DMS53 treated with DMSO at 0.1 percent for 48 hours (cell line): ENCODE results near the gene SYCP3.

Experiments
- DNase-seq: peaks from one replicate; lab custom pipeline; 2025; ENCODE audit not compliant: unreplicated experiment; lab: John Stamatoyannopoulos, UW

SYCP3 gene

DNA sequence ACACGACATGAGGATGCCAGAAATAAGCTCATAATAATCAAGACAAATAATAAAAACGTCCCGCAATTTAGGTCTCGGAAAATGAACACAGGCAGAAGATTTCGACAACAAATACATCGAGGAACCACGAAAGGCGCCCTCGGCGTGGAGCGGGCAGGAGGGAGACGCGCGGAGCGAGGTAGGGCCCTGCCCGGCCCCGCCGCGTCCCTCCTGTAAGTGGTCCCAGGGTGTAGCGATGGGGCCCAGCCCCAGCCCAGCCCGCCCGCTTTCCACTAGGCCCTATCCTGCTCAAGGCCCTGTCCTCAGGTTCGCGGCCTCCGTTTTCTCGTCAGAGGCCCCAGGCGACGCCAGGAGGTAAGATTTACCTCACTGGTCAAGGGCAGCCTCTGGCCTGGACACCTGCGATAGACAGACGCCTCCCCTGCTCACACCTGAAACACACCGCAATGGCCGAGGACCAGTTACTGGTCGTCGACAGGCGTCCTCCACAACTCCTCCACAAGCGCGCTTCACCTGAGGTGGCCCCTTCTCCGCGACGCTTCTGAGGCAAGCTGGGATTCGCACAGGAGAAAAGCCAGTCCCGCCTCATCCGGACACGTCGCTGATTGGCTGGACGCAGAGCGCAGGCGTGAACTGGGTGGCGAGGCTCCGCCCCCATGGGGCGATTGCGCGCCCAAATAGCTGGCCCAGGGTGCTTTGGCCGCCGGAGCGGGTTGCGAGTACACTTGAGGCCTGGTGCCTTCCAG is at the start of gene SYCP3:
Gene SYCP3, minus strand, starts transcription at position 543 of the 746 bp plus-strand sequence. CDS start 1,527 bp downstream, outside the sequence.
- no peak for DNase-seq

DNA sequence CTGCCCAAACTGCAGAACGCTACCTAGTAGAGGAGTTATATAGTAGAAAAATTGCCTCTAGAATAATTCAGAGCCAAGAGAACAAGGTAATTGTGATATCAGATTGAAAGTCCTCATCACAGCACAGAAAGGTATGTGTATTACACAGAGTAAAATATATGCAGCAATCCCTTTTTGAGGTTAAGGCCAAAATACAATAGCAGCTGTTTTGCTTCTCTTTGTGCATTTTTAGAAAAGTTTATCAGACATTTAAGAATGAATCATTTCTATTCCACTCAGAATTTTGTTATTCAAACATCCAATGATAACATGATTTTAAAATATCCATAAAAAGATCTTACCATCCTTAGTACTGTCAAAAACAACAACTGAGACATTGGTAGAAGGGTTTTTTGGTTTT is 46.4 kb upstream of the SYCP3 start:
- no peak for DNase-seq

DNA sequence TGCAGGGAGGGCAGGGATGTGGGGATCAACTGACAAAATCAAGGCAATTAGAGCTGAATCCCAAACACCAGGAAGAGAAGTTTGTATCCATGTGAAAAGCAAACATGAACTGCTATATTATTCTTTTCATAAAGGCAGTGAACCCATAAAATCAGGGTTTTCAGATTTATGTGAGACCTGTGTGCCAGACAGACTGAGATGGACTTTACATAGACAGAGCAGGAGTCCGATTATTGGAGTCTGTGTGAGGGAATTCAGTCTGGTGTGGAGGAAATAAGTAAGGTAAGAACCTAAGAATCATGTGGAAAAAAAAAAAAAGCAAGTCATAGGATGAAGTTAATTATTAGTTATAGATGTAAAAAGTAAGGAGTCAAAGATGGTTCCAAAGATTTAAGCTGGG is 45.1 kb upstream of the SYCP3 start:
- no peak for DNase-seq

DNA sequence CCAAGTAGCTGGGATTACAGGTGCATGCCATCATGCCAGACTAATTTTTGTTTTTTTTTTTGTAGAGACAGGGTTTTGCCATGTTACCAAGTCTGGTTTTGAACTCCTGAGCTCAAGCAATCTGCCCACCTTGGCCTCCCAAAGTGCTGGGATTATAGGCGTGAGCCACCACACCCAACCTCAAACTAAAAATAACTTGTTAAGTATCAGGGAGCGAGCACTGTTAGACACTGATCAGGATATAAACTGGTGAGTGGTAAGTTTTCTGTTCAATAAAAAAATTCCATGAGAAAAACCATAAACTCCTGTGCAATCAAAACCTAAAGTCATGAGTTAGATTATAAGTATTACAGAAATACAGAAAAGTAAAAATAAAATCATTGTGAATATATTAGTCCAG is 44.6 kb upstream of the SYCP3 start:
- DNase-seq, result no peak

DNA sequence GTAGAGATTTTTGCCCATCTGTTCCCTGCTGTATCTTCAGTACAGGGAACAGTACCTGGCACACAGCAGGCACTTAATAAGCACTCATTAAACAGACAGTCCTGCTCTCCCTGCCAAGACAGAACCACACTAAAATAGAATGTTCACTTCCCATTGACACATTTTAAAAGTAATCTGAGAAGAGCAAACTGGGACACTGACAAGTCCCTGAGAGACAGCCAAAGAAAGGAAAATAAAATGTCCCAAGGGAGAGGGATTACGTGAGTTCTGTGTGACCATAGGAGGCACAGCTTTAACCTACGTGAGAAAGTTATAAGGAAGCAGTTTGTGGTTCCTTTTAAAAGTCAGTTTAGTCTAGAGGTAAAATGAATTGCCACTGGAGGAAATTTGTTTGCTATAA is 43.9 kb upstream of the SYCP3 start:
- DNase-seq, result no peak

DNA sequence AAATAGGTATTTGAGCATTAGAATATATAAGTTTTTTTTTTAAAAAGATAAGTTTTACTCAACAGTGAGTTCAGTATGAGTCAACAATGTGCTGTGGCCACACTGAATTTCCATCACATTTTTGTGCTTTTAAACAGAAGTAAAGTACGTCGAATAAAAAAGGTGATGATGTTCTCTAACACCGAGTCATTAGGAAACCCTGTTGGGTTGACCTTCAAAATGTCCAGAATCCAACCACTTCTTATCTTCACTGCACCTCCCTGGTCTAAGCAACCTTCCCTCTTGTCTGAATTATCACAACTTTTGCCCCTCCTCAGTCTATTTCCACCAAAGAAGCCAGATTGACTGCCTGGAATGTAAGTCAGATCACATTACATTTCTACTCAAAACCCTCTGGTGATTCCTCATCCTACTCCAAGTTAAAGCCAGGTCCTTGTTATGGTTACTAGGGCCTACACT is 43.0 kb upstream of the SYCP3 start:
- DNase-seq, result no peak

DNA sequence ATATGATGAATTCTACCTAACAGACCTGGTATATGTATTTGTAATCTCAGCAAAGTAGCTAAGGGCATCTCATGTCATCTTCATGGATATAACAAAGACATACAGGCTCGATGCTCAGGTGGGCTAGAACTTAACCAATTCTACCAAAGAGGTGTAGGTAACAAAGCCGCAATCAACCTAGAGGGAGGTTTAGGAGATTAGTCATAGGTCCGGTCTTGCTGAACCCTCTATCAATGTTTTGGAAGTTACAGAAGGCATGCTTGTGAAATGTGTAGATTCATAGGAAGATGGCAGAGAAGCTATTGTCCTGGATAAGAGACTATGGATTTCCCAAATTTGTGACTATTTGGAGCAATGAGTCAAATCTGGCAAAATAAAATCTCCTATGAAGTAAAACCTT is 42.6 kb upstream of the SYCP3 start:
- no peak for DNase-seq

DNA sequence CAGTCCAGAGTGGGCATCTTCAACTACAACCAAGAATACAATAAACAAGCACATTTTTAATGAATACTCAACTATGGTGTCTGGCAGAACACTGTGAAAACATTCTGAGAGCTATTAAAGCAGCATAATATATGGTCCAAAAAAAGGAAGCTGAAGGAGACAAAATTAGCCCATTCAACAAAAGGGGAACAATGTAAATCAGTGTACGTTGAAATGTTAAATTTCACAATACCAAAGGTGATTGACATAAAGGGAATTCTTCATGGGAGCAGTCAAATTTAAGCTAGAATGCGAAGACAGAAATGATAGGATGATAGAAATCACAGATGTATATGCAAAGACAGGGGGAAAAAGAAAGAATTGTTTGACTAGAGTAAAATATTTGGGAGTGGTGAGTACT is 41.3 kb upstream of the SYCP3 start:
- DNase-seq, result no peak

DNA sequence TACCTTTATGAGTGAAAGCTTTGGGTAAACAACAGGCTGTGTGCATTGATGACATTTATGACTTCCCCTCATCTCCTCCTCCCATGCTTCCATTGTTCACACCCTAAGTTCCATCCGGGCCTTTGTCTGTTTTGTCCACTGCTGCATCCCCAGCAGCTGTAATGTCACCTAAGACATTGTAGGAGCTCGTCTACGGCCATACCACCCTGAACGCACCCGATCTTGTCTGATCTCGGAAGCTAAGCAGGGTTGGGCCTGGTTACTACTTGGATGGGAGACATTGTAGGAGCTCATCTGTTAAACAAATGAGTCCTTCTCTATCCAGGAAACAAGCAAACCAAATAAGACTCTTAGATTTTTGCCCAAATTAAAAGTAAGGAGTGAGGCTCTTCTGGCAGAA is 40.4 kb upstream of the SYCP3 start:
- no peak for DNase-seq

DNA sequence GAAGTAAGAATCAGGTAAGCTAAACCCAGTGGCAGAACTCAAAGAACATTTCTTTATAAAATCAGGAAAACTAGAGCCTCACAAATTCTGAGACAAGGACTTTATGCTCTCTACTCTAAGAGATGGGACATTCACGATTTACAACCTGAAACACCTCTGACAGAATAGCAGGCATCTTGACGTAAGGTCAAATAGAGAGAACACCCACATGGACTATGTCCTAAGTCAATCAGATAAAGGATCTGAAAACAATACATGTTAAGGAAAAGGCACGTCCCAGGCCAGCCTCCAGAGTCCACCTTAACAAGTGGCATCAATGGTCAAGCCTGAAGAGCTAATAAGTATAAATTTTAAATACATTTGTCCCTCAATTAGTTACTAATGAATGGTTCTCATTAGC is 39.9 kb upstream of the SYCP3 start:
- no peak for DNase-seq

DNA sequence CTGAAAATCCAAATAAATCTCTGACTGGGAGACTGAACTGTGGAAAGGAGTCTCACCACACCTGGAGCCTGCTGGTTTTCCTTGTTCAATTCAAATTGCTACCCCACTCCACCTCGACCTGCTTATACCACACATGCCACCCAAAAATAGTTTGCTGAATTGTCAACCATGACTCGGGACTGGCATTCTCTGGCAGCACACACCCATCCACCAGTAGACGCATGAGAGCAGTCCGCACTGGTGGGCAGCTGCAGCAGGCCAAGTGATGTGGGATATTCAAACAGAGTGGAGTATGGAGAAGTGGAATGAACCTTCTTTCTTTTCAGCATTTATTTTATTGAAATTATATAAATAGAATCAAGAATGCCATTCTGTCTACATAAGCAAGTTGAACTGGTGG is 38.7 kb upstream of the SYCP3 start:
- no peak for DNase-seq

DNA sequence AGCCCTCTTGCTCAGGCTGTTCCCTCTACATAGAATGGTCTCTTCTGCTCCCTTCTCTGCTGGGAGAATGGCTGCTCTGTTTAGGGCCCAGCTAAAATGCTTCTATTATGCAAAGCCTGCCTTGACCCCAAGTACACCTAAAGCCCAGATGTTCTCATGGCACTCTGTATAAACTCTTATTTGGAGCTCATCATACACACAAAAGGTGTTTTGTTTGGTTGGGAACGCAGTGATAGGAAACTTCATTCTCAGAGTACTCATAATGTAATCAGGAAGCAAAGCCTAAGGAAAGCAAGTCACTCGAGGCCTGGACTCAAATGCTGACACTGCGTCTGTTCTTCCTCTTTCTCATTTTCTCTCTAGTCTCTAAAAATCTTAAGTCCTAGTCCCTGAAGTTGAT is 38.2 kb upstream of the SYCP3 start:
- no peak for DNase-seq

DNA sequence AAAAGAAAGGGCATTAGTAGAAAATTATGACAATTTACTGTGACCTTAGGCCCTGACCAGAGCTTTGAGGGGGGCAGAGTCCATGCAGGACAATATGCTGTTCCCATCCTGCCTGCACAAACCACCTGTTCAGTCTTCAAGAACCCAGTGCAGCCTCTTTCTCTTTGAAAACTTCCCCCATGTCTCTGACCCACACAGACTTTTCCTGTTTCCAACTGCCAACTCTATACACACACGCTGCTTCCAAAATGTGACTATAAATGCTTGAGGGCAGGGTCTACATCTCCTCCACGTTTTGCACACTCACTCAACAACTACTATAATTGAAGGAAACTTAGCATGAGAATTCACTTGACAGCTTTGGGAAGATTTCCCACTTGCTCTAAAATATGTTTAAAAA is 36.6 kb upstream of the SYCP3 start:
- DNase-seq, result no peak

DNA sequence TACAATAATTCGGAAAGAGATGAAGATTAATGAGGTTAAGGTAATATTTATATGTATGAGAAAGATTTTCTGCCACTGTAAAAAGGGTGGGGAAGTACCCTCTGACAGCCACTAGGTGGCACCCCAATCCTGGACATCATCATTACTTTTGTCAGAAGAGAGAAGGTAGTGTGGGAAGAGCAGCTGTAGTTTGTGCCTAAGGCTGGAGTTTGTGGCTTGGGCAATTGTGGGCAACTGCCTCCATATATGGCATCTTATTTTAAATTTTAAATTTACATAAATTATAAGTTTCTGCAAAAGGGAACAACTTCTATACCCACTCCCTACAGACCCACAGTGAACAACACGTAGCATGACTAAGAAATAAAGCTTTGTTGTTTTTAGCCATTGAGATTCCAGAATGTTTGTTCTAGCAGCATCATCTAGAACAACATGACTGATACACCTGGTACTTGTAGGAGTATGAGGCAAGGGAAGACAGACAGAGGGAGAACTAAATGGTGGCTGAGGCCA is 34.4 kb upstream of the SYCP3 start:
- peak; percentile 74 for DNase-seq

DNA sequence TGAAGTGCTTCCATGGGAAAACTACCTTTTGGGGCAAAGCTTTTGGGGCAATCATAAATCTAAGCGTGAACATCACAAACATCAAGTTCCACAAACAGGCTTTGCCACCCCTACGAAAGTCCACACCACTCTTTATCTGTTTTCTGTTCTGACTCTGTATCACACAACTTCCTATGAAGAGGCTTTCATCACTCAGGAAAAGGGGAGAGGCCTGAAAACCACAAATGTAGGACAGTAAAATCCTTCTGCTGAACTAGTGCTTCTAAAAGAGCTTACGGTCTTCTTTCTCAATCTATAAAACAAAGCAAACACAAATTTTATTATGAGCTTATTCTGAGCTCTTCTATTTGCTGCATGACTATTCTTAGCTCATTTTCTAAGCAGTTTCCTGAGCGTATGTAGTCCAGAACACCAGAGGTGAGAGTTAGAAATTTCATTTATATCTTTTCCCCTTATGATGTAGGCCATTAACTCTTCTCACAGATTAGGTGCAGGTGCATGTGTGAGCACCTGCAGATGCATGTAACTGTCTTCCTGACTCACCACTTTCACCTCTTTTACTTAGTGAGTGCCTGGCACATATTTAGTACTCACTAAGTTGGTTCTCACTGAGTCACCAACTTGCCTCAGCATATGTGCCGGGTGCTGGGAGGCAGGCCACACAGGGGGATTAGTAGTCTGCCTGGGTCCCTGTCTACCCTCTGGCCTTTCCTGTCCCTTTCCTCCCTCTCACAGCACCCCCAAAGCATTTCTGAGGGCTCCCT is 32.9 kb upstream of the SYCP3 start:
- no peak for DNase-seq

DNA sequence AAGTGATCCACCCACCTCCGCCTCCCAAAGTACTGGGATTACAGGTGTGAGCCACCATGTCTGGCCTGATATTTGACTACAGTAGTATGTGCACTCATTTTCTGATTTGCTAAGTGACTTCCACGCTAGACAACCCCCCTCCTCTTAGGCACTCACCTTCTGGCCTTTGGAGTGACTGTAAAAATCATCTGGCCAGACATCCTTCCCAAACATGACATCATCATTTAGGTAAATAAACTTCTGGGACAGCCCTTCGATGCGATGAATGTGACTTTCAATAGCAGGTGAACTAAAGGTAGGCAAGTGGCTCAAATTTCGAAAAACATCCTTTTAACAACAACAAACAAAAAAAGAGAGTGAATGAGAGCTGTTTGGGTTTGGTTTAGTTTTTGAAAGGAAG is 30.6 kb upstream of the SYCP3 start:
- peak; percentile 84 for DNase-seq

DNA sequence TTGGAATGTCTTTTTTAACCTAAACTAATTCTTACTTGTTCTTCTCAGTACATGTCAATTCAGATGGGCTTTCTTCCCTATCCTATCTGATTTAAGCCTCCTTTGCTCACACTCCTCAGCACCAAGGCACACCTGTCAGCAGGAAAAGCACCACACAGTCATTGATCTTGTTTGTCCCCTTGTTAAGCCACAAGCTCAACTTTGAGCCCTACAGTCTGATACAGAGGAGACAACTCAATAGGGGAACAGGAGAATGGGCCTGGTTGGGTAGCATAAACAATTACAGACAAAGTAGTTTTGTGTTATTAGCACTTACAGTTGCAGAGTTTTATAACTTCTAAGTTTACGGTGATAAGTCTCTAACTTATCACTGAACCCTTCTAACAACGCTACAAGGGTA is 29.5 kb upstream of the SYCP3 start:
- DNase-seq, result no peak

DNA sequence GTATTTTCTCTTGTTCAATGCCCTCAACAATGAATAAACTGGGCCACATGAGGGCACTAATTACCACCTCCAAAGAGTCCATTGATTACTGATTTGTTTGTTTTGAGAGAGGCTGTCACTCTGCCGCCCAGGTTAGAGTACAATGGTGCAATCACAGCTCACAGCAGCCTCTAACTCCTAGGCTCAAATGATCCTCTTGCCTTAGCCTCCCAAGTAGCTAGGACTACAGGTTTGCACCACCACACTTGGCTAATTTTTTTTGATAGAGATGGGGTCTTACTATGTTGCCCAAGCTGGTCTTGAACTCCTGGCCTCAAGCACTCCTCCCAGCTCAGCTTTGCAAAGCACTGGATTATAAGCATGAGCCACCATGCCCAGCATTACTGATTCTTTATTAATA is 28.3 kb upstream of the SYCP3 start:
- no peak for DNase-seq

DNA sequence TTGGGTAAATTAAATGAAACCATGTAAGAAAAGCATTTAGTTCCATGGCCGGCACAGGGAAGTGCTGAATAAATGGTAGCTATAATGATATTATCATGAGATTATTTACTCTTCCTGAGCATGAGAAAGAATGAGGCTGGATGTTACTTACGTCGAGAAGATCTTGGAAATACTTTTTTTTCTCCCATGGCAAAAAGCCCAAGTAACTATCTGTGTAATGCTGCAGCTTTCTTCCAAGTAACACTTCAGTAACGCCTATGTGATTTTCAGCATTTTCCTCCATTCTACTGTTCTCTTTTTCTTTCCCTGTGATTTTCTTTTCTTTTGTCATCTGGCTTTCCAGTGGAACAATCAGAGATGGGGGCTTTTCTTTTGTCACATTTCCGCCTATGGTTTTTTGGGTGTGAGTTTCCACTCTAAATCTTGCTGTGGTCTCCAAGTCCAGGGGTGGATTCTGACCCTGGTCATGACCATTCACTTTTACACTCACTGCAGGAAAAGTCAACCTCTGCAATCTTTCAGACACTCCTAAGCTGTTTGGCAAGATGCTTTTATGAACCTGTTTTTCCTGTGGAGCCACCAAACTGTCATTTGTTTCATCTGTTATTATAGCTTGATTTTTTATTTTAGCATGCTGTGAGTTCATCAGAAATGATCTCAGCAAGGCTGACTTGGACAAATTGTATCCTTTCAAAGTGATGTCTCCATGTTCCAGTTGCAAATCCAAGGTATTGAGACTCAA is 25.0 kb upstream of the SYCP3 start:
- DNase-seq, result no peak

DNA sequence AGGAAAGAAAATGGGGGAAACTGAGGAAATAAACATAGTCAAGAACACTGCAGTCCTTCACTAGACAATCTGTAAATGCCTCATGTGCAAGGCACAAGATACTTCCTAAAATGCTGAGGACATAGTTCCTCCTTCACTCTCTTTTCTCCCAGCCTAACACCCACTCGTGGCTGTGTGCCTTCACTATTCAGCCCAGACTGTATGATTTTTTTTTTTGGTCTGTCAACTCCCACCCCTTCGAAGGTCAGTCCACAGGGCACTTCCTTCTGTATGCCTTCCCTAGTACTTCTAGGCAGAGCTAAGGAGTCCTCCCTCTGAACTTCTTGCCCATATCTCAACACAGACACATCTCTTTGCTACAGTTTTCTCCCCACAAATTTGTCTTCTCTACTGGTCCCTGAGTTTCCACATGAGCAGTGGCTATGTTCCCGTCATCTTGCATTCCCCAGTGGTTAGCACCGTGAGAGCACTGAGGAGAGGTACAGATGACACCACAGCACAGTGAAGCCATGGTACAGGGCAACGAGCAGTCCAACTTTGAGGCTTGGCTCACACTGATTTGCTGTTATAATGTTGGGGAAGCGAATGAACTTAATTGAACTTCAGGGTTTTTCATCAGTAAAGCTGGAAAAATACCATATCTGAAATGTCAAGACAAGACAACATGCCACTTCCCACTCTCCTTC is 24.1 kb upstream of the SYCP3 start:
- no peak for DNase-seq

DNA sequence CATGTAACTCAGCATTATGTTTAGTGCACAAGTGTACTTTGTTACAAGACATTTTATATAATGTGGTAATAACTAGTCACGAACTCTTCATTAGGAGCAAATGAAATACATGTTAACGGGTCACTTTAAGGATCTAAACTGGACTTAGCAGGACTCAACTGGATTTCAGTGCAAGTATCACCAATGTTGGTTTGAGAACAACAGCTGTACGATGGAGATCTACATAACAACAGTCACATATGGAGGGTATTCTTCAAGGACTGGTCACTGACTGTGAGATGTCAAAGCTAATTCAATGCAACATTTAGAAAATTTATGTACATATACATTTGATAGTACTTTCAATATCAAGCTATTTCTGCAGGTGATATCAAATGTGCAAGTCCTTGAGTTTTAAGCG is 22.5 kb upstream of the SYCP3 start:
- DNase-seq, result no peak
